ENCODE results near the gene RAB36. TPM values are rescaled to one million over a fixed set of nuclear protein-coding genes. Genes with fewer than 3 reads are reported as not detected.

Gene RAB36
- total RNA-seq, 1 experiment from 2014 or later, result 4.1 TPM

DNA sequence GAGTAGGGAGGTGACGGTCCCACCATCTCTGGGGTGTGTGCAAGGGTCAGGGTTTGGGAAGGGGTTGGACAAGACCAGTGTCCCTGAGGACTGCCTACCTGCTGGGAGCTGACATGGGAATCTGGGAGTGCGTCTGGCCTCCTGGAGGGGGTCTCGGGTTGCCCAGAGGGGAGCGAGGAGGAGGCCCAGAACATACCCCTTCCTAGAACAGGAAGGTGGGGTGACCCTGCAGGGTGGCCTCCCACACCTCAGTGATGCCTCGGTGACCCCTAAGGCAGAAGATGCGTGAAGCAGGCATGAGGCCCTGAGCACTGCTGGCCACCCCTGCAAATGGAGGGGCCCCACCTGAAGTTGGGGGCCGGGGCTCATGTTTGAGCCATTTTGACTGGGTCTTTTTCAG lies 29.9 kb upstream of the RAB36 start:
- ChIA-PET CTCF (no interaction called here), POLR2A (no interaction called here)
- Histone ChIP-seq H3K4me3 (ENCODE audit: low read depth in 2 of 2, low read length in 2 of 2) (no peak overlapping the region), H3K36me3 (ENCODE audit: control insufficient read depth, insufficient read depth, low read length) (no peaks in the 10 kb centered on the region), H3K27me3 (ENCODE audit: control insufficient read depth, insufficient read depth, low read length) (no peaks in the 10 kb centered on the region), H3K4me1 (ENCODE audit: control insufficient read depth, insufficient read depth, low read length) (no peaks in the 10 kb centered on the region), H3K9me3 (ENCODE audit: control insufficient read depth, insufficient read depth, low read depth, low read length) (no peaks in the 10 kb centered on the region), H3K27ac (ENCODE audit: low read length) (no peak overlapping the region)
- in situ Hi-C loops (cut with HindIII; ENCODE audit: low pct_unique_long_range_greater_than_20kb, low sequenced_read_pairs) (no loop called here), intact Hi-C loops (cut with micrococcal nuclease; ENCODE audit: unreplicated experiment) (no loop called here)
- BruUV-seq (replicated peaks), result no TSS peak
- ATAC-seq (no peak), DNase-seq (ENCODE audit: low read depth, low spot score) (no peak)
- TF ChIP-seq, protein P1, sequence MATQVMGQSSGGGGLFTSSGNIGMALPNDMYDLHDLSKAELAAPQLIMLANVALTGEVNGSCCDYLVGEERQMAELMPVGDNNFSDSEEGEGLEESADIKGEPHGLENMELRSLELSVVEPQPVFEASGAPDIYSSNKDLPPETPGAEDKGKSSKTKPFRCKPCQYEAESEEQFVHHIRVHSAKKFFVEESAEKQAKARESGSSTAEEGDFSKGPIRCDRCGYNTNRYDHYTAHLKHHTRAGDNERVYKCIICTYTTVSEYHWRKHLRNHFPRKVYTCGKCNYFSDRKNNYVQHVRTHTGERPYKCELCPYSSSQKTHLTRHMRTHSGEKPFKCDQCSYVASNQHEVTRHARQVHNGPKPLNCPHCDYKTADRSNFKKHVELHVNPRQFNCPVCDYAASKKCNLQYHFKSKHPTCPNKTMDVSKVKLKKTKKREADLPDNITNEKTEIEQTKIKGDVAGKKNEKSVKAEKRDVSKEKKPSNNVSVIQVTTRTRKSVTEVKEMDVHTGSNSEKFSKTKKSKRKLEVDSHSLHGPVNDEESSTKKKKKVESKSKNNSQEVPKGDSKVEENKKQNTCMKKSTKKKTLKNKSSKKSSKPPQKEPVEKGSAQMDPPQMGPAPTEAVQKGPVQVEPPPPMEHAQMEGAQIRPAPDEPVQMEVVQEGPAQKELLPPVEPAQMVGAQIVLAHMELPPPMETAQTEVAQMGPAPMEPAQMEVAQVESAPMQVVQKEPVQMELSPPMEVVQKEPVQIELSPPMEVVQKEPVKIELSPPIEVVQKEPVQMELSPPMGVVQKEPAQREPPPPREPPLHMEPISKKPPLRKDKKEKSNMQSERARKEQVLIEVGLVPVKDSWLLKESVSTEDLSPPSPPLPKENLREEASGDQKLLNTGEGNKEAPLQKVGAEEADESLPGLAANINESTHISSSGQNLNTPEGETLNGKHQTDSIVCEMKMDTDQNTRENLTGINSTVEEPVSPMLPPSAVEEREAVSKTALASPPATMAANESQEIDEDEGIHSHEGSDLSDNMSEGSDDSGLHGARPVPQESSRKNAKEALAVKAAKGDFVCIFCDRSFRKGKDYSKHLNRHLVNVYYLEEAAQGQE (IDR thresholded peaks at IDR 0.05; ENCODE audit: insufficient read depth in 1 of 2, low read depth in 2 of 2, low read length in 1 of 2), result no peak
- no peak for TF ChIP-seq TCF7L2 (IDR thresholded peaks at IDR 0.05; ENCODE audit: low read depth, low read length)
- no peak for TF ChIP-seq SIN3A (IDR thresholded peaks at IDR 0.05; ENCODE audit: borderline replicate concordance, insufficient read depth, low read depth, low read length)
- TF ChIP-seq, protein P2, sequence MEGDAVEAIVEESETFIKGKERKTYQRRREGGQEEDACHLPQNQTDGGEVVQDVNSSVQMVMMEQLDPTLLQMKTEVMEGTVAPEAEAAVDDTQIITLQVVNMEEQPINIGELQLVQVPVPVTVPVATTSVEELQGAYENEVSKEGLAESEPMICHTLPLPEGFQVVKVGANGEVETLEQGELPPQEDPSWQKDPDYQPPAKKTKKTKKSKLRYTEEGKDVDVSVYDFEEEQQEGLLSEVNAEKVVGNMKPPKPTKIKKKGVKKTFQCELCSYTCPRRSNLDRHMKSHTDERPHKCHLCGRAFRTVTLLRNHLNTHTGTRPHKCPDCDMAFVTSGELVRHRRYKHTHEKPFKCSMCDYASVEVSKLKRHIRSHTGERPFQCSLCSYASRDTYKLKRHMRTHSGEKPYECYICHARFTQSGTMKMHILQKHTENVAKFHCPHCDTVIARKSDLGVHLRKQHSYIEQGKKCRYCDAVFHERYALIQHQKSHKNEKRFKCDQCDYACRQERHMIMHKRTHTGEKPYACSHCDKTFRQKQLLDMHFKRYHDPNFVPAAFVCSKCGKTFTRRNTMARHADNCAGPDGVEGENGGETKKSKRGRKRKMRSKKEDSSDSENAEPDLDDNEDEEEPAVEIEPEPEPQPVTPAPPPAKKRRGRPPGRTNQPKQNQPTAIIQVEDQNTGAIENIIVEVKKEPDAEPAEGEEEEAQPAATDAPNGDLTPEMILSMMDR (IDR thresholded peaks at IDR 0.05), result no peak
- no peak for TF ChIP-seq POLR2AphosphoS5 (IDR thresholded peaks at IDR 0.05; ENCODE audit: low read depth, low read length)

DNA sequence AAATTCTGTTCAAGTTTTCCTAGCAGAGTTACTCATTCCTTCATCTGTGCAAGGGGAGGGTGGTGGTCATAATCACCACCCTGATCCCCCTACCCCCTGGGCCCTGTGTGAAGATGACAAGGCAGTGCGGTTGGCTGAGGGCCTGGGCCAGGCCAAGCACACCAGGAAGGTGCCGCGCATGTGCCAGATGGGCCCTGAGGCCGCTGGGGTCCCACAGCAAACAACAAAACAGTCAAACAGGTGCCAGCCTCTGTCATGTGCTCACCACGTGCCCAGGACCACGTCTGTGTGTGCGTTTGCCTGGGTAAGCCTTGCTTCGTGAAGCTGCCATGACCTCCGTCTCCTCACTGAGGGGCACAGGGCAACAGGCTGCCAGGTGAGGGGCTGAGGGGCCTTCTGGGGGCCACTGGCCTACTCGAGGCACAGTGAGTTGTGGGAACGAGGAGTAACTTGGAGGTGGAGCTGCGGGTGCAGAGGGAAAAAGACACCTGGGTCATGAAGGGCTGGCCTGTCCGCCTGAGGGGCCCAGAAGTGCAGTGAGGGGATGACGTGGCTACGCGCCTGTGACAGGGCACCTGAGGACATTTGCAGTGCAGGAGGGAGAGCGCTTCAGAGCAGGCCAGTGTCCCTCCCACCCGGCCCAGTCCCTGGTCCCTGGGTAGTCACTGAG lies 29.3 kb upstream of the RAB36 start:
- no TSS peak for BruUV-seq (replicated peaks)
- intact Hi-C loops (cut with micrococcal nuclease; ENCODE audit: unreplicated experiment), result no loop called here
- in situ Hi-C loops (cut with HindIII; ENCODE audit: low pct_unique_long_range_greater_than_20kb, low sequenced_read_pairs), result no loop called here
- ChIA-PET POLR2A (no interaction called here), CTCF (no interaction called here)
- H3K27ac ChIP-seq (ENCODE audit: low read length), result no peak overlapping the region
- TF ChIP-seq SIN3A (IDR thresholded peaks at IDR 0.05; ENCODE audit: borderline replicate concordance, insufficient read depth, low read depth, low read length) (no peak), POLR2AphosphoS5 (IDR thresholded peaks at IDR 0.05; ENCODE audit: low read depth, low read length) (no peak), TCF7L2 (IDR thresholded peaks at IDR 0.05; ENCODE audit: low read depth, low read length) (no peak)
- TF ChIP-seq, protein P1 (IDR thresholded peaks at IDR 0.05; ENCODE audit: insufficient read depth in 1 of 2, low read depth in 2 of 2, low read length in 1 of 2), result no peak
- TF ChIP-seq, protein P2 (IDR thresholded peaks at IDR 0.05), result no peak
- no peaks in the 10 kb centered on the region for H3K9me3 ChIP-seq (ENCODE audit: control insufficient read depth, insufficient read depth, low read depth, low read length)
- DNase-seq (ENCODE audit: low read depth, low spot score) (no peak), ATAC-seq (no peak; the same call in 1 of the 2 replicates)
- H3K27me3 ChIP-seq (ENCODE audit: control insufficient read depth, insufficient read depth, low read length), result no peaks in the 10 kb centered on the region
- no peak overlapping the region for H3K4me3 ChIP-seq (ENCODE audit: low read depth in 2 of 2, low read length in 2 of 2)
- H3K36me3 ChIP-seq (ENCODE audit: control insufficient read depth, insufficient read depth, low read length), result no peaks in the 10 kb centered on the region
- H3K4me1 ChIP-seq (ENCODE audit: control insufficient read depth, insufficient read depth, low read length), result no peaks in the 10 kb centered on the region

All from Panc1 (cell line).